A549 (cell line): ENCODE results near the gene ZC3H18.

Experiments
- CHD2 ChIP-seq: fragments of 150-350 bp; IDR thresholded peaks from 2 replicates; pipeline ENCODE4 v1.6.1; 2014; ENCODE audit warnings: low read length; ENCODE audit not compliant: partially characterized antibody
- CHD4 ChIP-seq: fragments of 200-600 bp; sonication (generic); IDR thresholded peaks from 2 replicates; pipeline ENCODE4 v1.6.1; 2016; ENCODE audit warnings: antibody characterized with exemption, mild to moderate bottlenecking, borderline replicate concordance
- CTCF ChIP-seq: fragments of >200 bp; sonication (Bioruptor Twin); formaldehyde crosslinking; IDR thresholded peaks from 3 replicates; pipeline ENCODE4 v1.5.1; 2016
- JUNB ChIP-seq: fragments of >200 bp; sonication (Bioruptor Twin); formaldehyde crosslinking; IDR thresholded peaks from 2 replicates; pipeline ENCODE4 v1.6.1; 2016
- KDM1A ChIP-seq: fragments of 200-600 bp; sonication (generic); IDR thresholded peaks from 2 replicates; pipeline ENCODE4 v1.6.1; 2016; ENCODE audit warnings: low read depth, mild to moderate bottlenecking
- NPAS2 ChIP-seq: fragments of 250-450 bp; sonication (Bioruptor Pico); IDR thresholded peaks from 2 replicates; pipeline ENCODE4 v1.8.0; 2022; ENCODE audit warnings: mild to moderate bottlenecking, moderate library complexity, borderline replicate concordance
- POLR2A ChIP-seq: IDR thresholded peaks from 2 replicates; pipeline ENCODE4 v1.6.1; 2012; ENCODE audit warnings: mild to moderate bottlenecking, low read length
- TF ChIP-seq, protein P1 (sequence below): fragments of 200-600 bp; sonication (generic); IDR thresholded peaks from 2 replicates; pipeline ENCODE4 v1.6.1; 2016; ENCODE audit warnings: antibody characterized with exemption, mild to moderate bottlenecking, moderate library complexity

DNA sequence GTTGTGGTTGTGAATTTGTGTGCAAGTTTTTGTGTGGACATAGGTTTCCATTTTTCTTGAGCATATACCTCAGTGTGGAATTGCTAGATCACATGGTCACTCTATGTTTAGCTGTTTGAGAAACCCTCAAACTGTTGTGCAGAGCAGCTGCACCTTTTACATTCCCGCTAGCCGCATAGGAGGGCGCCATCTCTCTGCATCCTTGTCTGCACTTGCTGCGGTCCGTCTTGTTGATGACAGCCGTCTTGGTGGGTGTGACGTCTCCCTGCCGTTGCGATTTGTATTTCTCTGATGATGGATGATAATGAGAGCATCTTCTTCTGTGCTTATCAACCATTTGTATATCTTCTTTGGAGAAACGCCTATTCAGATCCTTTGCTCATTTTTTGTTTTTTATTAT lies 43.1 kb downstream of the ZC3H18 start:
- TF ChIP-seq CTCF (no peak), POLR2A (no peak), NPAS2 (no peak), CHD2 (no peak), JUNB (no peak), CHD4 (no peak), KDM1A (no peak)
- TF ChIP-seq, protein P1, sequence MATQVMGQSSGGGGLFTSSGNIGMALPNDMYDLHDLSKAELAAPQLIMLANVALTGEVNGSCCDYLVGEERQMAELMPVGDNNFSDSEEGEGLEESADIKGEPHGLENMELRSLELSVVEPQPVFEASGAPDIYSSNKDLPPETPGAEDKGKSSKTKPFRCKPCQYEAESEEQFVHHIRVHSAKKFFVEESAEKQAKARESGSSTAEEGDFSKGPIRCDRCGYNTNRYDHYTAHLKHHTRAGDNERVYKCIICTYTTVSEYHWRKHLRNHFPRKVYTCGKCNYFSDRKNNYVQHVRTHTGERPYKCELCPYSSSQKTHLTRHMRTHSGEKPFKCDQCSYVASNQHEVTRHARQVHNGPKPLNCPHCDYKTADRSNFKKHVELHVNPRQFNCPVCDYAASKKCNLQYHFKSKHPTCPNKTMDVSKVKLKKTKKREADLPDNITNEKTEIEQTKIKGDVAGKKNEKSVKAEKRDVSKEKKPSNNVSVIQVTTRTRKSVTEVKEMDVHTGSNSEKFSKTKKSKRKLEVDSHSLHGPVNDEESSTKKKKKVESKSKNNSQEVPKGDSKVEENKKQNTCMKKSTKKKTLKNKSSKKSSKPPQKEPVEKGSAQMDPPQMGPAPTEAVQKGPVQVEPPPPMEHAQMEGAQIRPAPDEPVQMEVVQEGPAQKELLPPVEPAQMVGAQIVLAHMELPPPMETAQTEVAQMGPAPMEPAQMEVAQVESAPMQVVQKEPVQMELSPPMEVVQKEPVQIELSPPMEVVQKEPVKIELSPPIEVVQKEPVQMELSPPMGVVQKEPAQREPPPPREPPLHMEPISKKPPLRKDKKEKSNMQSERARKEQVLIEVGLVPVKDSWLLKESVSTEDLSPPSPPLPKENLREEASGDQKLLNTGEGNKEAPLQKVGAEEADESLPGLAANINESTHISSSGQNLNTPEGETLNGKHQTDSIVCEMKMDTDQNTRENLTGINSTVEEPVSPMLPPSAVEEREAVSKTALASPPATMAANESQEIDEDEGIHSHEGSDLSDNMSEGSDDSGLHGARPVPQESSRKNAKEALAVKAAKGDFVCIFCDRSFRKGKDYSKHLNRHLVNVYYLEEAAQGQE = no peak
